ENCODE measurements around the gene EDC3.

DNA sequence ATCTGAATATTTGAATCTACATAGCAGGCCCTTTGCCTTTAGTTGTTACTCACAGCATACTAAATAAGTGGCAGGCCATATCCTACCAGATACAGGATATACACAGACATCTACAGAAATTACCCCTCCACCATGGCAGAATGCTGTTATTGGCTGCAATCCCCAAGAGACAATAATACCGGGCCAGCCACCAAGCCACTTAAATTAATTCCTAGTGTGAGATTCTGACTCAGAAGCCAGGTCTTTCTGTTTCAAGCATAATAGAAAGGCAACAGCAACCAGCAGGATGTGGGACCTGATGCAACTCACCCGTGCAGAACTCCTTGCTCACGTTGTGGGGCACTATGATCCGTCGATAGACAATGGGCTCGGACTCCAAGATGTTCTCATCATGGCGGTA, 40.4 kb downstream of the EDC3 start:
- TF ChIP-seq, protein P1, sequence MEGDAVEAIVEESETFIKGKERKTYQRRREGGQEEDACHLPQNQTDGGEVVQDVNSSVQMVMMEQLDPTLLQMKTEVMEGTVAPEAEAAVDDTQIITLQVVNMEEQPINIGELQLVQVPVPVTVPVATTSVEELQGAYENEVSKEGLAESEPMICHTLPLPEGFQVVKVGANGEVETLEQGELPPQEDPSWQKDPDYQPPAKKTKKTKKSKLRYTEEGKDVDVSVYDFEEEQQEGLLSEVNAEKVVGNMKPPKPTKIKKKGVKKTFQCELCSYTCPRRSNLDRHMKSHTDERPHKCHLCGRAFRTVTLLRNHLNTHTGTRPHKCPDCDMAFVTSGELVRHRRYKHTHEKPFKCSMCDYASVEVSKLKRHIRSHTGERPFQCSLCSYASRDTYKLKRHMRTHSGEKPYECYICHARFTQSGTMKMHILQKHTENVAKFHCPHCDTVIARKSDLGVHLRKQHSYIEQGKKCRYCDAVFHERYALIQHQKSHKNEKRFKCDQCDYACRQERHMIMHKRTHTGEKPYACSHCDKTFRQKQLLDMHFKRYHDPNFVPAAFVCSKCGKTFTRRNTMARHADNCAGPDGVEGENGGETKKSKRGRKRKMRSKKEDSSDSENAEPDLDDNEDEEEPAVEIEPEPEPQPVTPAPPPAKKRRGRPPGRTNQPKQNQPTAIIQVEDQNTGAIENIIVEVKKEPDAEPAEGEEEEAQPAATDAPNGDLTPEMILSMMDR (IDR thresholded peaks at IDR 0.05) = no peak
- TF ChIP-seq POLR2A (IDR thresholded peaks at IDR 0.05) = no peak
